CD4-positive, alpha-beta T cell treated with Interleukin-15 for 4 hours (primary cell): ENCODE data around the gene SUSD3.

Experiments used
- DNase-seq: peaks from one replicate; pipeline ENCODE4 v3.0.0-alpha.2; 2020; ENCODE audit warnings: low spot score

Gene SUSD3

GRCh38 chr9:93030642-93031628, 27.6 kb upstream of the SUSD3 start:
- DNase-seq = no peak

- DNase-seq = no peak
Observed at GRCh38 chr9:93031629-93032430, 26.7 kb upstream of the SUSD3 start.

GRCh38 chr9:93032545-93032944, 26.0 kb upstream of the SUSD3 start:
- DNase-seq = no peak

- no peak for DNase-seq
Observed at GRCh38 chr9:93033531-93033930, 25.0 kb upstream of the SUSD3 start.

- DNase-seq = no peak
Observed at GRCh38 chr9:93035106-93035660, 23.3 kb upstream of the SUSD3 start.

- no peak for DNase-seq
Observed at GRCh38 chr9:93035821-93036351, 22.6 kb upstream of the SUSD3 start.

- DNase-seq = no peak
Observed at GRCh38 chr9:93036887-93037475, 21.5 kb upstream of the SUSD3 start.

- DNase-seq = no peak
Observed at GRCh38 chr9:93037476-93037971, 21.0 kb upstream of the SUSD3 start.

- no peak for DNase-seq
Observed at GRCh38 chr9:93038918-93039317, 19.6 kb upstream of the SUSD3 start.

- DNase-seq = no peak
Observed at GRCh38 chr9:93039456-93039855, 19.0 kb upstream of the SUSD3 start.

- no peak for DNase-seq
Observed at GRCh38 chr9:93039976-93040375, 18.5 kb upstream of the SUSD3 start.

- no peak for DNase-seq
Observed at GRCh38 chr9:93040409-93040808, 18.1 kb upstream of the SUSD3 start.

- no peak for DNase-seq
Observed at GRCh38 chr9:93041108-93041802, 17.2 kb upstream of the SUSD3 start.

GRCh38 chr9:93043122-93043521, 15.4 kb upstream of the SUSD3 start:
- DNase-seq = no peak

GRCh38 chr9:93045521-93045920, 13.0 kb upstream of the SUSD3 start:
- DNase-seq = no peak

GRCh38 chr9:93048566-93049448, 9.7 kb upstream of the SUSD3 start:
- DNase-seq = no peak

- no peak for DNase-seq
Observed at GRCh38 chr9:93049491-93049890, 9.0 kb upstream of the SUSD3 start.

GRCh38 chr9:93050231-93050630, 8.3 kb upstream of the SUSD3 start:
- no peak for DNase-seq

- DNase-seq = no peak
Observed at GRCh38 chr9:93051680-93052089, 6.8 kb upstream of the SUSD3 start.
